Measurements from ENCODE around the gene CTBP2.

DNA sequence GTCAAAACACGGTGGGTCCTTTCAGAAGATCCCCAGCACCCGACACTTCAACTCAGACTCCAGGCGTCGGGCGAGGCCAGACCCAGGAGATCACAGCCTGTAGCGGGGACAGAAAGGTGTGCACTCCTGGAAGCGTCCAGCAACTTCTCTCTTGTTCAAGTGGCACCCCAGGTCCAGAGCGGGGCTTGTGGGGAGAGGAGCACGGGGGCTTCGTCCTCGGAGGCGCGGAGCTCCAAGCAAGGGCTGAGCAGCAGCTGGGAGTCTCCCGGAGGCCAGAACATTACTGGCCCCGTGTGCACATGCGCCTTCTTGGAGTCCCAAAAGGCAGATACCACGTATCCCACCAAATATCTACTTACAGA is 163.5 kb downstream of the CTBP2 start:
- TF ChIP-seq, protein P1, sequence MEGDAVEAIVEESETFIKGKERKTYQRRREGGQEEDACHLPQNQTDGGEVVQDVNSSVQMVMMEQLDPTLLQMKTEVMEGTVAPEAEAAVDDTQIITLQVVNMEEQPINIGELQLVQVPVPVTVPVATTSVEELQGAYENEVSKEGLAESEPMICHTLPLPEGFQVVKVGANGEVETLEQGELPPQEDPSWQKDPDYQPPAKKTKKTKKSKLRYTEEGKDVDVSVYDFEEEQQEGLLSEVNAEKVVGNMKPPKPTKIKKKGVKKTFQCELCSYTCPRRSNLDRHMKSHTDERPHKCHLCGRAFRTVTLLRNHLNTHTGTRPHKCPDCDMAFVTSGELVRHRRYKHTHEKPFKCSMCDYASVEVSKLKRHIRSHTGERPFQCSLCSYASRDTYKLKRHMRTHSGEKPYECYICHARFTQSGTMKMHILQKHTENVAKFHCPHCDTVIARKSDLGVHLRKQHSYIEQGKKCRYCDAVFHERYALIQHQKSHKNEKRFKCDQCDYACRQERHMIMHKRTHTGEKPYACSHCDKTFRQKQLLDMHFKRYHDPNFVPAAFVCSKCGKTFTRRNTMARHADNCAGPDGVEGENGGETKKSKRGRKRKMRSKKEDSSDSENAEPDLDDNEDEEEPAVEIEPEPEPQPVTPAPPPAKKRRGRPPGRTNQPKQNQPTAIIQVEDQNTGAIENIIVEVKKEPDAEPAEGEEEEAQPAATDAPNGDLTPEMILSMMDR (IDR thresholded peaks at IDR 0.05 in 8 of 11, conservative IDR thresholded peaks at IDR 0.05 in 3 of 11): no peak
- TF ChIP-seq POLR2A (IDR thresholded peaks at IDR 0.05) (no peak), POLR2AphosphoS5 (IDR thresholded peaks at IDR 0.05) (peak in 2 of 3 donors; percentile 5 to 29)

All from spleen (tissue), 7 donors.